ENCODE measurements around the gene AGO4.
A peak's percentile ranks its signal among the peaks of the same experiment; 100 is the strongest.
"Not testable (repeated sequence)": the region's sequence is repeated elsewhere in the genome, so short reads cannot be mapped to it uniquely, and the experiment has no call there.

Gene AGO4

DNA sequence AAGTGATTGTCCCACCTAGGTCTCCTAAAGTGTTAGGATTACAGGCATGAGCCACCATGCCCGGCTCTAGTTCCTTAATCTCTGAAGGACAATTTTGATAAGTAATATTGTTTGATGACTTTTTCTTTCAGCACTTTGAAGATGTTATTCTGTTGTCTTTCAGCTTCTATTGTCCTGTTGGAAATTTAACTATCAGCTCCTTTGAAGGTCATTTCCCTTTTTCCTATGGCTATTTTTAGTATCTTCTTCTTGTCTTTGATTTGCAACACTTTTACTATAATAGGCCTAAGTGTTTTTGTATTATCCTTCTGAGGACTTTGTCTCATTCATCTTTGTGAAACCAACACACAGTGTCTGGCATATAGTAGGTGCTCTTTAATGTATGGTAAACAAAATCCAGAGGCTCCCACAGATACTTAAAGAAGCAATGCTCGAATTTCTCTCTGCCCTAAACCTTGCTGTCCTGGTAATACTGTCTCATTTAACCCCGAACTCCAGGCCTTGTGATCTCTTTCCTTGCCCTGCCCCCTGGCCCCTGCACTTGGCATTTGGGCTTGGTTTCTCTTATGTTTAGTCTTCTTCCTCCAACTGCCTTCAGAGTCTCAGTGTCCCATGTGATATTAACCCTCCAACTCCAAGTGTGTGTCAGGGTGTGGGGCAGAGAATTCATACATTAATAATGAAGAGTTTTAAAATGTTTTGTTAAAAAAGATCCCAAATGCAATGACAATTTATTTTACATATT, 56.2 kb downstream of the AGO4 start:
- DNase-seq (ENCODE audit: low read depth) = no peak

DNA sequence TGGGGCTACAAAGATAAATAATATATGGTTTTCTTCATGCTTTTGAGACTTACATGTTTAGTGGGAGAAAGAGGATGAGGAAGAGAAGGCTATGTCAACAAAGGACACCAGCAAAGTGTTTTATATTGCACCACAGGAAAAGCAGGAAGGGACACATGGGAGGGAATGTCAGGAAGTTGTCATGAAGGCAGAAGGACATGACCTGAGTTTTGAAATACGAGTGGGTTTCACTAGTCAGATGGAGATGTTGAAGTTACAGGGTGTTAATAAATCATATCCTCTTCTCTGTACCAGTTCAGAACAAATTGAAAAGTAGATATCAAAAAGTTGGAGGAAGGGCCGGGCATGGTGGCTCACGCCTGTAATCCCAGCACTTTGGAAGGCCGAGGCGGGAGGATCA, 57.0 kb downstream of the AGO4 start:
- DNase-seq (ENCODE audit: low read depth) = no peak

DNA sequence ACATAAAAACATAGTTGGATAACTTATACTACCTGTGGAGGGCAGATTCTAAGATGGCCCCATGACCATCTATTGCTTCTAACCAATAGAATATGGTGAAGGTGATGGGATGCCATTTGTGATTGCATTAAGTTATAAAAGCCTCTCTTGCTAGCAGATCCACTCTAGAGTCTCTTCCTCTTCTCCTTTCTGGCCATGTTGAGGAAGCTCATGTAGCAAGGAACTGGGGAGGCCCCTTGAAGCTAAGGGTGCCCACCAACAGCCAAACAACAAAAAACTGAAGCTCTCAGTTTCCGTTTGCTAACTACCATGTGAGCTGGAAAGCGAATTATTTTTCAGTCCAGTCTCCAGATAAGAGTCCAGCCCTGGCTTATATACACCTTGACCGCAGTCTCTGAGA, 59.2 kb downstream of the AGO4 start:
- no peak for DNase-seq (ENCODE audit: low read depth)

DNA sequence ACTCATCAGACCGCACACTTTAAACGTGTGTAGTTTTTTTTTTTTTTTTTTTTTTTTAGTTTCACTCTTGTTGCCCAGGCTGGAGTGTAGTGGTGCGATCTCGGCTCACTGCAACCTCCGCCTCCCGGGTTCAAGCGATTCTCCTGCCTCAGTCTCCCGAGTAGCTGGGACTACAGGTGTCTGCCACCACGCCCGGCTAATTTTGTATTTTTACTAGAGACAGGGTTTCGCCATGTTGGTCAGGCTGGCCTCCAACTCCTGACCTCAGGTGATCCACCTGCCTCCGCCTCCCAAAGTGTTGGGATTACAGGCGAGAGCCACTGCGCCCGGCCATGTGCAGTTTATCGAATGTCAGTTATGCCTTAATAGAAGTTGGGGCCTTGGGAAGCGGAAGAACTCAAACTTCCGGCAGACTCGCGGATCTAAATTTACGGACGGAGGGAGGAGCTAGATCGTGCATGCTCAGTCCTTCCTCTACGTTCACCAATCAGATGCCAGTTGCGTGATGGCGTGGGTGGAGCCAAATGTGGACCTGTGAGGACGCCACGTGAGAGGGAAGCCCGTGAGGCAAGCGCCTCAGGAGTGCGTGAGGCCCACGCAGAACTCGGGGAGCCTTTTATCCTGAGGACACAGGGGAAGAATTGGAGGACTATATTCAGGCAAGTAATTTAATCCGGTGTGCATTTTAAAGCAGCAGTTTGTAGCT, 61.6 kb downstream of the AGO4 start:
- DNase-seq (ENCODE audit: low read depth) = not testable (repeated sequence)

DNA sequence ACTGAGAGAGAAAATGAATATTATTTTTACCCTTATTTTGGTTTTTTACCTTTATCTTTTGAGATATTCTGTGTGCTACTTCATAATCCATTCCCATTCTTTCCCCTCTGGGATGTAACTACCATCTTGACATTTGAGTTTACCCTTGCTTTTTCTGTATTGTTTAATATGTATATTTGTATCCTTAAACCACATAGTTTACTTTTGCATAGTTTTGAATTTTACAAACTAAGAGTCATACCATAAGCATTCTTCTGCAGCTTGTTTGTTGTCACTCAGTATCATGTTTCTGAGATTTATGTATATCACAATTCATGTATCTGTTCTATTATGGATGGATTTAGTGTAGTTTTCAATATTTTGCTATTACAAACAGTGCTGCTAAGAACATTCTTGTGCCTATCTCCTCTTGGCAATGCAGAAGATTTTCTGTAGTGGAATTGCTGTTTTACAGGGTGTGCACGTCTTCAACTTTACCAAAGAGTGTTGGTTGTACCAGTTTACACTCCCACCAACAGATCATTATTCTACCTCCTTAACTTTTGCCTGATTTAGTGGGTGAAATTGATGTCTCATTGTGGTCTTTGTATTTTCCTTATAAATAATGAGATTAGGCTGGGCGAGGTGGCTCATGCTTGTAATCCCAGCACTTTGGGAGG, 63.0 kb downstream of the AGO4 start:
- no peak for DNase-seq (ENCODE audit: low read depth)

DNA sequence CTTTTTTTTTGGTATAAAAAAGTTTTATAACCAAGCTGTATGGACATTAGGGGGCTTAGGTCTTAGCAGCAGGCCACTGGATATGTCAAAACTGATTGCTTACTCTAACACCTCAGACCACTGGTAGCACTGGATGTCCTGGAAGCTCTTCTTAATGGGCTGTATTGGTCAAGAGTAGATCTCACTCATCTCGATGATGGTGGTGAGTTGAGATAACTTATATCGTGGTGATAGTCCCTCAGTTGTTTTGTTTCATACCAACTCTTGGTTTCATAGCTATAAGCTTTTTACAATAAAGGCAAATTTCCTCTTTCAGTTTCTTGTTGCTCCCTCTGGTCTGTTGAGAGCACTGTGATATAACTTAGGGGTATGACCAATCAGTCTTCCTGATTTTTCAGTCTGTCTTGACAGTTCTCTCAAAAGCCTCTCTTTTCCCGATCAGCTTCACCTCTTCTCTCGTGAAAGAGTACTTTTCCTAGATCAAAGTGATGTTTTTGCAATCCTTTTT, 65.5 kb downstream of the AGO4 start:
- DNase-seq (ENCODE audit: low read depth) = no peak

DNA sequence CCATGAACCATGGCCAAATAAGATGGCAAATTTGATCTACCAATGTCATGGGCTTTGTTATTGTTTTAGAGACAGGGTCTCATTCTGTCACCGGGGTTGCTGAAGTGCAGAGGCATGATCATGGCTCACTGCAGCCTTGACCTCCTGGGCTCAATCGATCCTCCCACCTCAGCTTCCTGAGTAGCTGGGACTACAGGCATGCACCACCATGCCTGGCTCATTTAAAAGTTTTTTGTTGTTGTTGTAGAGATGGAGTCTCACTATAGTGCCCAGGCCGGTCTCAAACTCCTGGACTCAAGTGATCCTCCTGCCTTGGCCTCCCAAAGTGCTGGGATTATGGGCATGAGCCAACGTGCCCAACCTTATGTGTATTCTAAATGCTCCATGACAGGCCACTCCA, 66.3 kb downstream of the AGO4 start:
- DNase-seq (ENCODE audit: low read depth) = not testable (repeated sequence)

DNA sequence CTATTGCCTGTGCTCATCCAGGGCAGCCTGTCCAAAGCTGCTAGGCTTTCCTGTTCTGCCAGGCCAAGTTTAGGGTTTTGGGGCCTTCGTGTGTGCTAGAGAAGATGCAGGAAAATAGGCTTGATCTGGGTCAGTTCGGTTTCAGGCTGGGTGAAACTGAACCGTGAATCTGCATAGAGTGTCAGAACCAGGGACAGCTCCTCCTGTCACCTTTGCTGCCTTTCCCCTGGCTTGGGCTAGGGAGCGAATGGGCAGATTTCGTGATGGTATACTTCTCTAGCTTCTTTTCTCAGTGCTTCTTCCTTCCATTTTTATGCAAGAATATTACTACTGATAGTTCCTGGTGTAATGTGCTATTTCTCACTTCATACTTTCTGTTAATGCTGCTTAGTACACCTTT, 69.2 kb downstream of the AGO4 start:
- DNase-seq (ENCODE audit: low read depth) = peak; percentile 37

DNA sequence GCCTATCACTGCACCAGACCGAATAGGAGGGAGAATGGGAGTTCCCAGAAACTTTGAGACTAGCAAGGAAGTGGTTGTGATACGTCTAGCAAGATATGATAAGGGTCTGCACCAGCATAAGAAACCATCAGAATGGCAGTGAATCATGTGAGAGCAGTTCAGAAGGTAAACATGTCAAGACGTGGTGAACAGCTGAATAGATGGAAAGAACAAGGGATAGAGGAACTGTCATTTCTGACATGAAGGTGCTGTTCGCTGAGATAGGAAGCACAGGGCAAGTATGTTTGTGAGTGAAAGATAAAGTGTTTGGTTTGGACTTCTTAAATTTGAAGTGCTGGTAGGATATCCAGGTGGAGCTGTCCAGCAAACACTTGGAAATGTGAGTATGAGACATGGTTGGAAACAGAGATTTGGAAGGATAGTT, 74.0 kb downstream of the AGO4 start:
- peak; percentile 22 for DNase-seq (ENCODE audit: low read depth)

DNA sequence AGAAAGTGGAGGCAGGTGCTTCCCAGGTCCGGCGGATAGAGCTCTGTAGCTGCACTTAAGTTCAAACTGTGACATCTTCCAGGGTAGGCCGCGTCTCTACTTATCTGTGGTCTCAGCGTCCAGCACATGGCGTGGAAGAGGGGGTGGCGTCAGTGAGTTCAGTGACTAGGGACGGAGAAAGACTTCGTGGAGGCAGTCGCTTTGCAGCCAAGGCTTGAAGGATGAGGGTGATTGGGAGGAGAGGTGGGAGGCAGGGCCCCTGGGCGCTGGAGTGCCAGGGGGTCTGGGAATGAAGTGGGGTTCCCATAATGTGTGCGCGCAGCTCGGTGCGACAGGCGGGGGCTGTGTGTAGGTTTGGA, 74.7 kb downstream of the AGO4 start:
- no peak for DNase-seq (ENCODE audit: low read depth)

DNA sequence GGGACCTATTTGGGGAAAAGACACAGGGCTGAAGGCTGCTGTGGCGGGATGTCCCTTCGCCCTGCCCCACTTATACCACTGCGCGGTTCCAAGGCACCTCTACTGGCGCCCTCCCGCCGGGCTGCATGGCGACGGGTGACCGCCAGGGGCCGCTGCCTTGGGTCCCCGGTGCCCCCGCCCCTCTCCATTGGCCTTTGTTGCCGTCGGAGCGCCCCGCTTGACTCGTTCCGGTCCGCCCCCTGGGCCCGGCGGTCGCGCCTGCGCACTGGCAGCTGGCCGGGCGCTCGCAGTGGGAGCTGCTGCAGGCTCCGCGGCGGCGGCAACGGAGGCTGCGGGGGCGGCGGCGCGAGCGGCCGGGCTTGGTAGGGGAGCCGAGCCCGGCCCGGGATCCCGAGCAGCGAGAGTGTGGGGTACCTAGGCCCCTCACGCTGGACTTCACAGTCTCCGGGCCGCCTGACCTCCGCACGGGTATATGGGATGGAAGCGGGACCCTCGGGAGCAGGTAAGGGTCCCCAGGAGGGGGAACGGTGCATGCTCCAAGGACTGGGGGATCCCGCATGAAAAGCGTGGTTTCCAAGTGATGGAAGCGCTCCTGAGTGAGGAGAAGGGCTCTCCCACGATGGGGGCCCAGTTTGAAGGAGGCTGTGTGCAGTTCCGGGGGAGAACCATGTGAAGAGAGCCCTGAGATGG, 75.3 kb downstream of the AGO4 start, which contains the start of gene AGO1:
Gene AGO1, plus strand, starts transcription at position 265 of the 690 bp plus-strand sequence. Its CDS starts 213 bp downstream, at position 478.
- DNase-seq (ENCODE audit: low read depth) = peak; percentile 81

DNA sequence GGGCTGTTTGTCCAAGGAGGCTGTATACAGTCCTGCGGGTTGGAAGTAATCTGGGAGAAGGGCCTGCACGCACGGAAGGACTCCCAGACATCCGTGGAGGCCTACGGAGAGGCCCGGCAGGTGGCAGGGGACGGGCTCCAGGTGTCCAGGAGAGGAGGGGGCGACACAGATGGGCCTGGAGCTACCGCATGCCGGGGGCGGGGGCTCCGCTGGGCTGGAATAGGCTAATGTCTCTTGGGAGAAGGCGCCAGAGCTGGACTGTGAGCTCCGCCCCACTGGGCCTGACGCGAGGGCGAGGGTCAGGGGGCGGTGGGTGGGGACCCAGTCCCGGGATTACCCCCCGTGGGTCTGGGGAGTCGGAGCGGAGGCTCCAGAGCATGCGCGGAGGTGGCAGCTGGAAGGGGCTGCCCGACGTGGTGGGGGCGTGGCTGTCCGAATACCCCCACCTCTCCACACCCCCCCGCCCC, 75.9 kb downstream of the AGO4 start:
- peak; percentile 8 for DNase-seq (ENCODE audit: low read depth)

DNA sequence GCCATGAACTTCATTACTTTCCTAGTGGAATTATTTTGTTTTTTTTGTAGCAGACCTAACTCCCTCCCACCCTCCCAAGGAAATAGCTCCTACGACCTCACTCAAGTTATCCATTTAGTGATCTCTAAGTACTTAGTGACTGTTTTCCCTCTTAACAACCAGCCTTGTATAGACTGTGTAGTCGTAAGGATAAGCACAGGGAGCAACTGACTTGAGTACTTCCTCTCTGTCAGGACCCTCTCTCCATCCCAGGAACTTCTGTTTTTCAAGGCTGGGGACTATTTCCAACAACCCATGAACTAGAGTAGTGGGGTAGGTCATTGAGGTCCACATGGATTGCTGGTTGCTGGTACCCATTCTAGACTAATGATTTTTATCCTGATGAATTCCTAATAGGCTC, 77.1 kb downstream of the AGO4 start:
- DNase-seq (ENCODE audit: low read depth) = no peak

DNA sequence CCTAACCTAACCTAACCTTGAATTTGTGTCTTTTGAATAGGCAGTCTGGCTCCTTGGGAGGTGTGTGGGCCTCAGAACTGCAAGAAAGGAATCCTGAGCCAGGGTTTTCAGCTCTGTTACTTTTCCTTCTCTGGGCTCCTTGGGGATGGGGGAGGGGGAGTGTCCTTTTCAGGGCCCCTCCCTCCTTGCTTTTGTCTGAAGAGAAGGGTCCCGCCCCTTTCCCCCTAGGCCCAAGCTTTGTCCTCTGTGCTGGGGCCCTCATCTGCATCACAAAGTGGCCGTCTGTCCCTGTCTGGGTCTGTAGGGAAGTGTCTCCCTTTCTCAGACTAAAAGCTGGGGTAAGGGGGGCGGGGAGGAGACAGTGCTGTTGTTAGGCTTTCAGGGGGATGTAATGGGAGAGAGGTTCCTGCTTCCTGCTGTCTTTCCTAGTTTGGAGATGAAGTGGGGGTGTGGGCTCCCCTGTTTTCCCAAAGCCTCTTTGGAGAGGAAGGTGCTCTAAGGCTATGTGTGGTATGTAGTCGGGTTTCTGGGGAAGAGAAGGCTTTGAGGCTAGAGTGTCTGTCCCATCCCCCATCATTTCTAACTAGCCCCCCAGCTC, 78.2 kb downstream of the AGO4 start:
- no peak for DNase-seq (ENCODE audit: low read depth)

DNA sequence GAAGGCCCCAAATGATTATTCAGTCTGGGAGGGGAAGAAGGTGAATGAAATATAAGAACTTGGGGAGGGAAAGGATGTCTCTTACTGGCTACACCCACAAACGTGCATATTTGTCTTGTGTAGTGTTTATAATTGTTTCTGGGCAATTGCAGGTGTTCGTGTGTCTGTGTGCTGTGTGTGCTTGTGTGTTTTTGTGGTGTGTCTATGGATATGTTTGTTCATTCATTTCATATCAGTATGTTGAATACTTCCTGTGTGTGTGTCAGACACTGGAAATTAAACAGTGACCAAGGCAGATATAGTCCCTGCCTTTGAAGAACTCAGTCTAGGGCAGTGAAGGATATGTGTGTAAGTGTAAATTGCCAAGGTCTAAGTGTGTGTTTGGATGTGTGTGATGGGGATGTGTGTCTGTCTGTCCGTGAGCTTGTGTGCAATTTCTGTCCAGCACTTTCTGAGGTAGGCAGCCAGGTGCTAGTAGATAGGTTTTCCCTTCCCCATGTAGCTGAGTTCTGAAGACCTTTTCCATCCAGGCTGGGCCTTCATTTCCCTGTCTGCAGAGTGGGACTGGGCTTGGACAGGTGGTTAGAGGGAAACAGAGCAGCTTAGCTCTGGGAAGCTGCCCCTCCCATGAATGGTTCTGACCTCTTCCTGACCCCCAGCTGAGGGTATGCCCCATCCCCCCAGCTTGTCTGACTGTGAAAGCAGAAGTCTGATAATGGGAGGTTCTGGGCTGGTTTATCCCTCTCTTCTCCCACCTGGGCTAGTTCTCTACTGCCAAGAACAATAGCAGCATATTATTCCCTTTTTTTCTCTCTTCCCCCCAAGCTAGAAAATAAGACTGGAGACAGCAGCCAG, 79.0 kb downstream of the AGO4 start:
- peak; percentile 15 for DNase-seq (ENCODE audit: low read depth)

DNA sequence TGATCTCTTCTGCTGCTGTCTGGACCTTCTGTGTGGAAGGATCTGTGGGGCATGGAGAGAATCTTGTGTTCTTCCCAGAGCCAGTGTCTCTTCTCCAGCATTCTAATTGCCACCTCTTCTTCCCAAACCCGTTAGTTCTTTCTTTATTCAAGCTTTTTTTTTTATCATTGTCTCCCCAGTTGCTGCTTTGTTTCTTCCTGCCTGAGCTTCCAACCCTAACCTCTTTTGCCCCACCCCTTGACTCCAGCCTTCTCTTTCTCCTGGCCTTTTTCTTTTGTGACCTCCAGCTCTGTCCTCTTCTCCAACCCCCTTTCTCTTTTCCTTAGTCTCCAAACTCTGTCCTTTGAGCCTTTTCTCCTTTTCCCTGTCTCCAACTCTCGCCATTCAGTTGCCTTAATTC, 79.7 kb downstream of the AGO4 start:
- DNase-seq (ENCODE audit: low read depth) = no peak

DNA sequence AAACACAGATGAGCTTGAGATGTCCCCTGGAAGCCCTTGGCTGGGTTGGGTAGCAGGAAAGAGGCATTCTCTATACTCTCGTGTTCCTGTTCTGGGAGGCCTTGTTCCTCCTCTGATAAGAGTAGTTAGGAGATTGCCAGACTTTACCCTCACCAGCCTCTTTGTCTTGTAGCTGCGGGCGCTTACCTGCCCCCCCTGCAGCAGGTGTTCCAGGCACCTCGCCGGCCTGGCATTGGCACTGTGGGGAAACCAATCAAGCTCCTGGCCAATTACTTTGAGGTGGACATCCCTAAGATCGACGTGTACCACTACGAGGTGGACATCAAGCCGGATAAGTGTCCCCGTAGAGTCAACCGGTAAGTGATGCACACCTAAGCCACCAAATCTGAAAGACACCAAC, 80.4 kb downstream of the AGO4 start:
- DNase-seq (ENCODE audit: low read depth) = no peak

DNA sequence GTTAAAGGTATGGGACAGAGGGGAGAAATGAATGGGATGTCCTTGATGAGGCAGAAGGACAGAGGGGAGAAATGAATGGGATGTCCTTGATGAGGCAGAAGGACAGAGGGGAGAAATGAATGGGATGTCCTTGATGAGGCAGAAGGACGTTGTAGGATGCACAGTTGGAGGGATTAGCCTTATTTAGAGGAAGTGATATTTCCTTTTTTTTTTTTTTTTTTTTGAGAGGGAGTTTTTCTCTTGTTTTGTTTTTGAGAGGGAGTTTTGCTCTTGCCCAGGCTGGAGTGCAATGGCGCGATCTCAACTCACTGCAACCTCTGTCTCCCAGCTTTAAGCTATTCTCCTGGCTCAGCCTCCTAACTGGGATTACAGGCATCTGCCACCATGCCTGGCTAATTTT, 81.2 kb downstream of the AGO4 start:
- not testable (repeated sequence) for DNase-seq (ENCODE audit: low read depth)

DNA sequence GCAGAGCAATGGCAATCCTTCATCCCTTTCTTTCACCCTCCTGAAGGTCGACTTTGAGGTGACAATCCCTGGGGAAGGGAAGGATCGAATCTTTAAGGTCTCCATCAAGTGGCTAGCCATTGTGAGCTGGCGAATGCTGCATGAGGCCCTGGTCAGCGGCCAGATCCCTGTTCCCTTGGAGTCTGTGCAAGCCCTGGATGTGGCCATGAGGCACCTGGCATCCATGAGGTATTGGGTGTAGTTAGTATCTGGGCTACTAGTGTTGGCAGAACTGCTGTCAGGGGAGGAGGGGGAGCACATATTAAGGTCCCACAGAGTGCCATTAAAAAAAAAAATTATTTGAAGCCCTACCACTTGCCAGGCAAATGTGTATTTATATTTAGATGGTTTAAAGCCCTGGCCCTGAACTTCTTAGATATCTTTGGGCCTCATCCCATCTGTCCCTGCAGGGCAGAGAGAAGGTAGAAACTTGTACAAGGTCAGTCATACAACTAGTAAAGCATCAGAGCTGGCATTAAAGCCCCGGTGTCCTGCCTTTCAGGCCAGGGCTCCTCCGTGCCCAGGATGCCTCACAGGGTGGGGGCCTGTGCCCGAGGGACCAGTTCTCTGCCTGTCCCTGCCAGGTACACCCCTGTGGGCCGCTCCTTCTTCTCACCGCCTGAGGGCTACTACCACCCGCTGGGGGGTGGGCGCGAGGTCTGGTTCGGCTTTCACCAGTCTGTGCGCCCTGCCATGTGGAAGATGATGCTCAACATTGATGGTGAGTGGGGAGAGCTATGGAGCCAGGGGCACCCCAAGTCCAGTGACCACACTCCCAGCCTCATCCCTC, 85.4 kb downstream of the AGO4 start:
- no peak for DNase-seq (ENCODE audit: low read depth)

DNA sequence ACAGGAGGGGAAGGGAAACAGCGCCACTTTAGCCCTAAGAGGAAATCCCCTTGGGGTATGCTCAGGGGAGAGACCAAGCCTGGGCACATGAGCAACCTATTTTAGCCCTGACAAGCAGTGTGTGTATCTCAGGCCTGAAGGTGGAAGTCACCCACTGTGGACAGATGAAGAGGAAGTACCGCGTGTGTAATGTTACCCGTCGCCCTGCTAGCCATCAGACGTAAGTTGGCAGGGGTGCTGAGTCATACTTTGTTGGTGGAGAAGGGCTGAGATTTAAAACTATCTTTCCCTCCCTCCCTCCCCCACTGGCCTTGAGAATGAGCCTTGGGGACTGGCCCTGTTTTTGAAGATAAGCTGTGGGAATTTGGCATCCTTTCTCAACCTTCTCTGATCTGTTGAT, 86.4 kb downstream of the AGO4 start:
- peak; percentile 78 for DNase-seq (ENCODE audit: low read depth)
